ENCODE measurements around the gene PRKCH. TPM values are rescaled to one million over a fixed set of nuclear protein-coding genes. Genes with fewer than 3 reads are reported as not detected.

Gene PRKCH
- total RNA-seq, 1 donor from 2014 or later, result 0.30 TPM

DNA sequence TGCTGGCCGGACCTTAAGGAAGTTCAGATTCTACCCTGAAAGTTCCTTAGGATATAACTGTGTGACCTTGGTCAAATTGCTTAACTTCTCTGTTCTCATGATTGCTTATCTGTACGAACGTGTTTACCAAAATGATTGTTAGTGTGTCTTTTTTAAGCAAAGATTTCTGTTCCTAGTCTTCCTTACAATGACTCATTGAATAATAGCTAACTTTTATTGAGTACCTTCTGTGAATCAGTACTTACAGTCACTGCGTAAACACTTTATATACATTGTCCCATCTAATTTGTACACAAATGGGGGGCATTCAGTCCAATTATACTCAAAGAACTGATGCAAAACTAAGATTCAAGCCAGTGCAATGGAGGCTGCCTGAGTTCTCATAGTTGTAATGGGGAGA is 36.0 kb upstream of the PRKCH start:
- H3K27me3 Mint-ChIP-seq (ENCODE audit: low read depth), result peaks cover 74% of the 10 kb centered on the region
- H3K9me3 Mint-ChIP-seq, result no peaks in the 10 kb centered on the region
- H3K4me3 Mint-ChIP-seq, result no peak overlapping the region
- H3K27ac Mint-ChIP-seq (ENCODE audit: unreplicated experiment), result no peak overlapping the region
- no peak for DNase-seq (ENCODE audit: low read depth, low spot score)
- H3K4me1 Mint-ChIP-seq, result no peaks in the 10 kb centered on the region
- no peaks in the 10 kb centered on the region for H3K36me3 Mint-ChIP-seq (ENCODE audit: low read depth)
- TF ChIP-seq, protein P1, sequence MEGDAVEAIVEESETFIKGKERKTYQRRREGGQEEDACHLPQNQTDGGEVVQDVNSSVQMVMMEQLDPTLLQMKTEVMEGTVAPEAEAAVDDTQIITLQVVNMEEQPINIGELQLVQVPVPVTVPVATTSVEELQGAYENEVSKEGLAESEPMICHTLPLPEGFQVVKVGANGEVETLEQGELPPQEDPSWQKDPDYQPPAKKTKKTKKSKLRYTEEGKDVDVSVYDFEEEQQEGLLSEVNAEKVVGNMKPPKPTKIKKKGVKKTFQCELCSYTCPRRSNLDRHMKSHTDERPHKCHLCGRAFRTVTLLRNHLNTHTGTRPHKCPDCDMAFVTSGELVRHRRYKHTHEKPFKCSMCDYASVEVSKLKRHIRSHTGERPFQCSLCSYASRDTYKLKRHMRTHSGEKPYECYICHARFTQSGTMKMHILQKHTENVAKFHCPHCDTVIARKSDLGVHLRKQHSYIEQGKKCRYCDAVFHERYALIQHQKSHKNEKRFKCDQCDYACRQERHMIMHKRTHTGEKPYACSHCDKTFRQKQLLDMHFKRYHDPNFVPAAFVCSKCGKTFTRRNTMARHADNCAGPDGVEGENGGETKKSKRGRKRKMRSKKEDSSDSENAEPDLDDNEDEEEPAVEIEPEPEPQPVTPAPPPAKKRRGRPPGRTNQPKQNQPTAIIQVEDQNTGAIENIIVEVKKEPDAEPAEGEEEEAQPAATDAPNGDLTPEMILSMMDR (conservative IDR thresholded peaks at IDR 0.05), result no peak

DNA sequence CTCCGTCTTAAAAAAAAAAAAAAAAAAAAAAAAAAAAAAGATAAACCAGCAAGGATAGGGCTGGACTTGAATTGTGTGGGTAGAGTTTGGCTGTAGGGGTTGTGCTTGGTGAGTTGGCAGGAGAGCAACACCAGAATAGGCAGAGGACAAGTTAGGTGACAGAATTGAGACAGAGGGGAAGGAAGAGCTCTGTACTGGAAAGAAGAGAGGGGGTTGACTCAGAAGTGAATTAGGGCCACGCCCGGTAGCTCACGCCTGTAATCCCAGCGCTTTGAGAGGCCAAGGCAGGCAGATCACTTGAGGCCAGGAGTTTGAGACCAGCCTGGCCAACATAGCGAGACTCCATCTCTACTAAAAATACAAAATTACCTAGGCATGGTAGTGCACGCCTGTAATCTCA is 34.2 kb upstream of the PRKCH start:
- H3K4me3 Mint-ChIP-seq, result no peak overlapping the region
- TF ChIP-seq, protein P1 (conservative IDR thresholded peaks at IDR 0.05), result no peak
- DNase-seq (ENCODE audit: low read depth, low spot score), result no peak
- no peaks in the 10 kb centered on the region for H3K9me3 Mint-ChIP-seq
- H3K27me3 Mint-ChIP-seq (ENCODE audit: low read depth), result peaks cover 59% of the 10 kb centered on the region
- H3K4me1 Mint-ChIP-seq, result no peaks in the 10 kb centered on the region
- no peaks in the 10 kb centered on the region for H3K36me3 Mint-ChIP-seq (ENCODE audit: low read depth)
- H3K27ac Mint-ChIP-seq (ENCODE audit: unreplicated experiment), result no peak overlapping the region

DNA sequence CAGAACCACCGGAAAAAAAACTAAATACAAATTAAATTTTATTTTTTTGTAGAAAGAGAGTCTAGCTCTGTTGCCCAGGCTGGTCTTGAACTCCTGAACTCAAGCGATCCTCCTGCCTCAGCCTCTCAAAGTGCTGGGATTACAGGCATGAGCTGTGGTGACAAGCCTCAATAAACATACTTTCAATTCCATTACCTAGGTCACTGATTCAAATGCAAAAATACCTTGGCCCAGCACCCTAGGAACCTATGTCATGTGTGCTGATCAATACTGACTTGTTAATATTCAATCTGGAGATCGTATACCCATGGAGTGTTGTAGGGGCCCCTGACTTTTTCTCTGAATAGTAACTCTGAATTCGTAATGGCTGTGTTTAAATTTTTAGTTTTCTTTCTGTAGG is 33.2 kb upstream of the PRKCH start:
- DNase-seq (ENCODE audit: low read depth, low spot score), result no peak
- Mint-ChIP-seq H3K36me3 (ENCODE audit: low read depth) (no peaks in the 10 kb centered on the region), H3K4me3 (no peak overlapping the region), H3K4me1 (no peaks in the 10 kb centered on the region), H3K27ac (ENCODE audit: unreplicated experiment) (no peak overlapping the region), H3K9me3 (no peaks in the 10 kb centered on the region), H3K27me3 (ENCODE audit: low read depth) (peaks cover 51% of the 10 kb centered on the region)
- TF ChIP-seq, protein P1 (conservative IDR thresholded peaks at IDR 0.05), result no peak

DNA sequence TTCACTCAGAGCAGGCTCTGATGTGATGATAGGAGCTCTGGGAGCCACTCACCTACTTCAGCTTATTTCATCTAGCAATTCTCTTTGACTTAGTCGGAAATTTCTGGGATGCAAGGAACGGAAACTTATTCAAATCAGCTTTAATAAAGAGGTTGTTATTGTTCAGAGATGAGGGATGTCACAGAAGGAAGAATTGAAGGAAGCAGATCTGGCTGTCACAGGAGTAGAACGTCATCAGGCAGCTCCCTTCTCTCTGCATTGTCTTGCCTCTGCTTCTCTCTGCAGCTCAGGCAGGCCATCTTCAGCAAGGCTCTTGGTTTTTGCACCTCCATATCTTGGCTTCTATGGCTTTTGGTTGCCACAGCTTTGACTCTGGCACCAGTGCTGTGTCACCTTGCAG is 32.7 kb upstream of the PRKCH start:
- Mint-ChIP-seq H3K4me3 (no peak overlapping the region), H3K27me3 (ENCODE audit: low read depth) (peaks cover 47% of the 10 kb centered on the region), H3K36me3 (ENCODE audit: low read depth) (no peaks in the 10 kb centered on the region), H3K27ac (ENCODE audit: unreplicated experiment) (no peak overlapping the region), H3K9me3 (no peaks in the 10 kb centered on the region), H3K4me1 (no peaks in the 10 kb centered on the region)
- no peak for DNase-seq (ENCODE audit: low read depth, low spot score)
- TF ChIP-seq, protein P1 (conservative IDR thresholded peaks at IDR 0.05), result no peak

DNA sequence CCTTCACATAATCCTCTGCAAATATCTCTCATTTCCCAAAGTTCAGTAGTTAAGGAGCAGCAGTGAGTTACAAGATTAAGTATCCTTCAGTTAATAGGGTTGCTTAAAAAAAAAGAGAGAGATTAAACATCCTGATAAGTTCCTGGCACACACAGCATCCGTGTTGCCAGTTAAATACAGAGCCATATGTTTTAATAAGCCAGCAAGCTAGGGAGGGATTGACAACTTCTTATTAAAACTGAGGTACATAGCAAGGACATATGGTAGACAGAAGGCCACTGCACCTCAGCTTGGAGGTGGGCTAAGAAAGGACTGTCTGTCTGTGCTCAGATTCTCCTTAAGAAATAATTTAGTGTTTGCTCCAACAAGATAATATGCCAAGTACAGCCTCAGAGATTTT is 30.7 kb upstream of the PRKCH start:
- Mint-ChIP-seq H3K36me3 (ENCODE audit: low read depth) (no peaks in the 10 kb centered on the region), H3K27me3 (ENCODE audit: low read depth) (peaks cover 30% of the 10 kb centered on the region), H3K4me1 (no peaks in the 10 kb centered on the region), H3K9me3 (no peaks in the 10 kb centered on the region), H3K27ac (ENCODE audit: unreplicated experiment) (no peak overlapping the region), H3K4me3 (no peak overlapping the region)
- TF ChIP-seq, protein P1 (conservative IDR thresholded peaks at IDR 0.05), result no peak
- no peak for DNase-seq (ENCODE audit: low read depth, low spot score)

DNA sequence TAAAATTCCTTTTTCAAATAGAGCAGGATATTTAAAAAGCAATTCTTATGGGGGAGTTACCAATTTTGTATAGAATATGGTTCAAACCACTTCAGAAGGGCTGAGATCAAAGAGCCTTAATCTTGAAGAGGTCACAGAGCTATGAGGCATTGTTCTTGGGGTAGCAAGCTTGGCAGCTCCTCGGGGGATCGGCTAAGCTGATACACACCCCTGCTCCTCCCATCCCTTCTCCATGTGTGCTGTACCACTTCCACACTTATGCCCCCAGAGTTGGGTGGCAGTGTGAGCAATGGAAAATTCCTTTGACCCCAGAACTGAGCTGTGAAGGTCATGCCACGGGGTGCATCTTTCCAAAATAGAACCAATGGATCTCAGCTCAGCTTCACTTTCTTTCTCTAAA is 25.2 kb upstream of the PRKCH start:
- Mint-ChIP-seq H3K4me1 (no peaks in the 10 kb centered on the region), H3K4me3 (no peak overlapping the region), H3K36me3 (ENCODE audit: low read depth) (no peaks in the 10 kb centered on the region), H3K27ac (ENCODE audit: unreplicated experiment) (no peak overlapping the region), H3K27me3 (ENCODE audit: low read depth) (peaks cover 44% of the 10 kb centered on the region), H3K9me3 (no peaks in the 10 kb centered on the region)
- TF ChIP-seq, protein P1 (conservative IDR thresholded peaks at IDR 0.05), result no peak
- DNase-seq (ENCODE audit: low read depth, low spot score), result no peak
